SU-DHL-6 (cell line): ENCODE measurements around the gene KRTAP4-1.

Experiments
- EZH2phosphoT487 ChIP-seq: fragments of 200-600 bp; sonication (generic), shearing (Covaris generic); conservative IDR thresholded peaks from 2 replicates; pipeline ENCODE4 v1.6.1; 2018; ENCODE audit warnings: mild to moderate bottlenecking, antibody characterized with exemption, low read length, moderate library complexity, mixed read lengths
- TF ChIP-seq, protein P1 (sequence below): fragments of 200-600 bp; sonication (generic); IDR thresholded peaks from one replicate; pipeline ENCODE4 v1.5.1; 2017; ENCODE audit warnings: antibody characterized with exemption, mild to moderate bottlenecking, low read length, moderate library complexity; ENCODE audit not compliant: insufficient read depth, poor library complexity, severe bottlenecking

DNA sequence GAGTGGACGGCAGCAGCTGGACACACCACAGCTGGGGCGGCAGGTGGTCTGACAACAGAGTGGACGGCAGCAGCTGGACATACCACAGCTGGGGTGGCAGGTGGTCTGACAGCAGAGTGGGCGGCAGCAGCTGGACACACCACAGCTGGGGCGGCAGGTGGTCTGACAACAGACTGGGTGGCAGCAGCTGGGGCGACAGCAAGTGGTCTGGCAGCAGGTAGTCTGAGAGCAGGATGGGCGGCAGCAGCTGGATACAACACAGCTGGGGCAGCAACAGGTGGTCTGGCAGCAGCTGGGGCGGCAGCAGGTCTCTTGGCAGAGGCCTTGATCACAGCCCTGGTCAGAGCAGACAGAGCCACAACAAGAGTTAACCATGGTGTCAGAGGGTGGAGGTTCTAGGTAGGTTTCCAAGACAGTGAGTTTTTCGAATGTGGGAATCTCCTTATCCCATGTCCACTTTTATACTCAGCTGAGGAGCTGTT lies at the start of gene KRTAP4-1:
- TF ChIP-seq, protein P1, sequence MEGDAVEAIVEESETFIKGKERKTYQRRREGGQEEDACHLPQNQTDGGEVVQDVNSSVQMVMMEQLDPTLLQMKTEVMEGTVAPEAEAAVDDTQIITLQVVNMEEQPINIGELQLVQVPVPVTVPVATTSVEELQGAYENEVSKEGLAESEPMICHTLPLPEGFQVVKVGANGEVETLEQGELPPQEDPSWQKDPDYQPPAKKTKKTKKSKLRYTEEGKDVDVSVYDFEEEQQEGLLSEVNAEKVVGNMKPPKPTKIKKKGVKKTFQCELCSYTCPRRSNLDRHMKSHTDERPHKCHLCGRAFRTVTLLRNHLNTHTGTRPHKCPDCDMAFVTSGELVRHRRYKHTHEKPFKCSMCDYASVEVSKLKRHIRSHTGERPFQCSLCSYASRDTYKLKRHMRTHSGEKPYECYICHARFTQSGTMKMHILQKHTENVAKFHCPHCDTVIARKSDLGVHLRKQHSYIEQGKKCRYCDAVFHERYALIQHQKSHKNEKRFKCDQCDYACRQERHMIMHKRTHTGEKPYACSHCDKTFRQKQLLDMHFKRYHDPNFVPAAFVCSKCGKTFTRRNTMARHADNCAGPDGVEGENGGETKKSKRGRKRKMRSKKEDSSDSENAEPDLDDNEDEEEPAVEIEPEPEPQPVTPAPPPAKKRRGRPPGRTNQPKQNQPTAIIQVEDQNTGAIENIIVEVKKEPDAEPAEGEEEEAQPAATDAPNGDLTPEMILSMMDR = no peak
- TF ChIP-seq EZH2phosphoT487 = no peak
